PC-9 (cell line): ENCODE measurements around the gene WNT10A. TPM values are rescaled to one million over a fixed set of nuclear protein-coding genes. Genes with fewer than 3 reads are reported as not detected.

Experiments used
- BruUV-seq: library from RNA; stranded (reverse); fragments of 400-500 nt; replicated peaks from 2 replicates; lab custom pipeline; 2021; lab: Mats Ljungman, UMichigan
- CTCF ChIA-PET: fragments of 300-600 bp; sonication (Branson Sonifier 250); formaldehyde crosslinking; loops from one replicate; lab custom pipeline; 2022; ENCODE audit warnings: antibody characterized with exemption; lab: Charles Lee
- POLR2A ChIA-PET: fragments of 300-600 bp; sonication (Branson Sonifier 250); formaldehyde crosslinking; loops from one replicate; lab custom pipeline; 2022; ENCODE audit warnings: antibody characterized with exemption; ENCODE audit not compliant: unreplicated experiment; lab: Charles Lee
- DNase-seq, 2 experiments: peaks; one replicate each; pipeline versions ENCODE4 v3.0.0 to v3.0.0-alpha.2; 2015 to 2022; ENCODE audit warnings: mixed read lengths in 1 of 2
- H2AFZ ChIP-seq: fragments of 200-600 bp; sonication (generic); 2 replicates; pipeline ENCODE4 v1.8.1; 2017; ENCODE audit warnings: antibody characterized with exemption
- H3F3A ChIP-seq: fragments of 200-600 bp; sonication (generic); 2 replicates; pipeline ENCODE4 v1.8.1; 2017; ENCODE audit warnings: antibody characterized with exemption, mild to moderate bottlenecking, low read depth; ENCODE audit not compliant: insufficient read depth
- H3K27ac ChIP-seq: fragments of 200-600 bp; sonication (generic); 2 replicates; pipeline ENCODE4 v1.6.1; 2016; ENCODE audit warnings: mixed run types
- H3K27me3 ChIP-seq: fragments of 200-600 bp; sonication (generic); 2 replicates; pipeline ENCODE4 v1.6.1; 2016; ENCODE audit warnings: low read depth, mixed run types; ENCODE audit not compliant: insufficient read depth
- H3K36me3 ChIP-seq: fragments of 200-600 bp; sonication (generic); 2 replicates; pipeline ENCODE4 v1.6.1; 2016; ENCODE audit warnings: low read depth, mixed run types
- H3K4me1 ChIP-seq: fragments of 200-600 bp; sonication (generic); replicated peaks from 2 replicates; pipeline ENCODE4 v1.6.1; 2016; ENCODE audit warnings: mixed run types; ENCODE audit not compliant: insufficient read depth
- H3K4me2 ChIP-seq: fragments of 200-600 bp; sonication (generic); 2 replicates; pipeline ENCODE4 v1.6.1; 2017; ENCODE audit warnings: mixed run types
- H3K4me3 ChIP-seq: fragments of 200-600 bp; sonication (generic); 2 replicates; pipeline ENCODE4 v1.6.1; 2016; ENCODE audit warnings: mixed run types
- H3K79me2 ChIP-seq: fragments of 200-600 bp; sonication (generic); 2 replicates; pipeline ENCODE4 v1.6.1; 2017; ENCODE audit warnings: low read depth, mixed run types
- H3K9me2 ChIP-seq: fragments of 200-600 bp; sonication (generic); 2 replicates; pipeline ENCODE4 v1.8.1; 2017; ENCODE audit warnings: mild to moderate bottlenecking; ENCODE audit not compliant: insufficient read depth
- H3K9me3 ChIP-seq: fragments of 200-600 bp; sonication (generic); 2 replicates; pipeline ENCODE4 v1.8.1; 2016; ENCODE audit warnings: low read depth; ENCODE audit not compliant: insufficient read depth
- H4K20me1 ChIP-seq: fragments of 200-600 bp; sonication (generic); 2 replicates; pipeline ENCODE4 v1.8.1; 2017; ENCODE audit not compliant: insufficient read depth
- CTCF ChIP-seq: fragments of 200-600 bp; sonication (generic); conservative IDR thresholded peaks from 2 replicates; pipeline ENCODE4 v1.6.1; 2017; ENCODE audit warnings: mixed run types, antibody characterized with exemption, mild to moderate bottlenecking, moderate library complexity
- EZH2 ChIP-seq: fragments of 200-600 bp; sonication (generic); IDR thresholded peaks from 2 replicates; pipeline ENCODE4 v1.8.0; 2017; ENCODE audit warnings: antibody characterized with exemption, low read depth
- intact Hi-C: fragments of 100-400 bp; cut with micrococcal nuclease; formaldehyde crosslinking; loops from one replicate; pipeline ENCODE4 v1.10.0; 2022; ENCODE audit not compliant: unreplicated experiment
- total RNA-seq: library from RNA; stranded (reverse); gene quantifications from 2 replicates; pipeline ENCODE4 v1.2.3, GENCODE V29; 2021

WNT10A gene
- total RNA-seq, 1 experiment from 2014 or later: 1.2 TPM

DNA sequence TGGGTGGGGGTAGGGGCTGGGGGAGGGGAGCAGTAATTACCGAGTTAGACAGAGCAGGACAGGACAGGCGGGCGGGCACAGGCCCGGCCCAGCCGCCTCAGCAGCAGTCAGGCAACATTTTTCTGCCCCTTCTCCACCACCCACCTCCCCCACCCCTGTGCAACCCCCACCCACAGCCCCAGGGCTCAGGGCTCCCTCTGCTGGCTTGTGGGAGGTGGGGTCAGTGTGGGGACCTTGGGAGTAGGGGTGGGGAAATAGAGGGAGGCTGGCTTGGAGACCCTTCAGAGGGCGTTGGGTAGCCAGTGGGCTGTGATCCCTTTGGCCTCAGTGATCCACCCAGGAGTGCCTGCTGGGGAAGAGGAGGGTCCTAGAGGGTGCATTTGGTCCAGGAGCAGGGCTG is 14.7 kb upstream of the WNT10A start:
- TF ChIP-seq EZH2 (no peak), CTCF (no peak)
- Histone ChIP-seq H3F3A (no peaks in the 10 kb centered on the region), H3K36me3 (no peaks in the 10 kb centered on the region), H2AFZ (no peak overlapping the region), H3K9me3 (no peaks in the 10 kb centered on the region), H3K4me3 (no peak overlapping the region), H4K20me1 (no peaks in the 10 kb centered on the region), H3K79me2 (no peaks in the 10 kb centered on the region), H3K27me3 (no peaks in the 10 kb centered on the region), H3K27ac (no peak overlapping the region), H3K9me2 (no peaks in the 10 kb centered on the region), H3K4me2 (no peak overlapping the region), H3K4me1 (no peaks in the 10 kb centered on the region)
- CTCF ChIA-PET: no interaction called here
- DNase-seq: no peak
- POLR2A ChIA-PET: no interaction called here
- intact Hi-C loops: no loop called here
- BruUV-seq: no TSS peak

- Histone ChIP-seq H4K20me1 (no peaks in the 10 kb centered on the region), H2AFZ (no peak overlapping the region), H3F3A (no peaks in the 10 kb centered on the region), H3K27me3 (no peaks in the 10 kb centered on the region), H3K4me2 (no peak overlapping the region), H3K27ac (no peak overlapping the region), H3K36me3 (no peaks in the 10 kb centered on the region), H3K9me2 (no peaks in the 10 kb centered on the region), H3K4me3 (no peak overlapping the region), H3K79me2 (no peaks in the 10 kb centered on the region), H3K4me1 (no peaks in the 10 kb centered on the region), H3K9me3 (no peaks in the 10 kb centered on the region)
- intact Hi-C loops: no loop called here
- no peak for TF ChIP-seq CTCF
- TF ChIP-seq EZH2: no peak
- CTCF ChIA-PET: no interaction called here
- DNase-seq: no peak
- POLR2A ChIA-PET: interaction anchor here (0.7 kb wide), 1 partner anchor 401 kb away, joined by 9 read pairs; no protein-coding TSS in a partner anchor
- no TSS peak for BruUV-seq
These were observed 12.8 kb upstream of the WNT10A start for GRCh38 chr2:218867900-218868299.

GRCh38 chr2:218869064-218869463 is 11.6 kb upstream of the WNT10A start:
- H2AFZ ChIP-seq: no peak overlapping the region
- TF ChIP-seq CTCF (no peak), EZH2 (no peak)
- H3K4me2 ChIP-seq: no peak overlapping the region
- no peaks in the 10 kb centered on the region for H3K9me2 ChIP-seq
- no peaks in the 10 kb centered on the region for H3K4me1 ChIP-seq
- intact Hi-C loops: no loop called here
- BruUV-seq: no TSS peak
- no peak for DNase-seq
- H4K20me1 ChIP-seq: no peaks in the 10 kb centered on the region
- no peaks in the 10 kb centered on the region for H3K9me3 ChIP-seq
- CTCF ChIA-PET: no interaction called here
- H3K27me3 ChIP-seq: no peaks in the 10 kb centered on the region
- no peaks in the 10 kb centered on the region for H3K36me3 ChIP-seq
- no peak overlapping the region for H3K4me3 ChIP-seq
- 0 out of 2 replicates have a peak, but pooled peaks cover under 1% of the 10 kb centered on the region for H3F3A ChIP-seq
- POLR2A ChIA-PET: no interaction called here
- H3K27ac ChIP-seq: no peak overlapping the region
- H3K79me2 ChIP-seq: no peaks in the 10 kb centered on the region
